ENCODE data around the gene TPRA1. TPM values are rescaled to one million over a fixed set of nuclear protein-coding genes. Genes with fewer than 3 reads are reported as not detected.

Gene TPRA1
- polyA plus RNA-seq, 3 donors = 36.2 to 46.4 (median 43.5) TPM

Other genes with a start within 250 kb of the TPRA1 start
- 10 to 100 TPM; 57.6 to 77.4 (median 72.8) TPM for gene MCM2, start 7.7 kb upstream of the TPRA1 start, polyA plus RNA-seq (ENCODE audit: insufficient read length in 3 of 3)
- 10 to 100 TPM; 50.7 to 61.2 (median 58.6) TPM for gene PODXL2, start 38.5 kb upstream of the TPRA1 start, polyA plus RNA-seq (ENCODE audit: insufficient read length in 3 of 3)
- 10 to 100 TPM; 20.0 to 28.2 (median 21.8) TPM for gene ABTB1, start 82.2 kb upstream of the TPRA1 start, polyA plus RNA-seq (ENCODE audit: insufficient read length in 3 of 3)
- 10 to 100 TPM; 23.7 to 29.9 (median 25.2) TPM for gene MGLL, start 231.8 kb upstream of the TPRA1 start, polyA plus RNA-seq (ENCODE audit: insufficient read length in 3 of 3)

Data from renal pelvis (tissue), 3 donors.